ENCODE data around the gene PAK1.

The PAK1 gene

DNA sequence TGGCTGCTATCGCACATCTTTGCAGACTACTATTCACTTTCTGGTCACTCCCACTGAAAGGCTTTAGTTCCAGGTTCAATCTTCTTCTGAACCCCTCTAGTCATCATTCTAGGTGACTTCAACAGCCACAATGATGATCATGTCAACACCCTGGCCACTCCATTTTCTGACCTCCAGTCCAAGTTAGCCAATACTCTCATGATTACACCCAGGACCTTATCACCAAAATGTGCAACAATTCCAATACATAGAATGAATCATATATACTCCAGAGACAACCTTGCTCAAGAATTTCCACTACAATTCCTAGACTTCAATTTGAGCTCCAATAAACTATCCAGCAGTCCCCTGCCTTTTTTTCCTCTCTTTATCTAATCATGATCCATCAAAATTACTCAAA is 70.7 kb downstream of the PAK1 start:
- H3K27me3 ChIP-seq (ENCODE audit: insufficient read depth, low read length) = no peaks in the 10 kb centered on the region
- H3F3A ChIP-seq (ENCODE audit: insufficient read depth, low read length) = no peaks in the 10 kb centered on the region
- H4K20me1 ChIP-seq (ENCODE audit: insufficient read depth, low read length) = no peaks in the 10 kb centered on the region
- no peaks in the 10 kb centered on the region for H3K79me2 ChIP-seq (ENCODE audit: insufficient read depth, low read length)
- H3K4me1 ChIP-seq (ENCODE audit: insufficient read depth, low read length, severe bottlenecking) = no peaks in the 10 kb centered on the region
- no peak overlapping the region for H3K9ac ChIP-seq (ENCODE audit: low read length)
- H3K36me3 ChIP-seq (ENCODE audit: insufficient read depth, low read length) = no peaks in the 10 kb centered on the region
- H2AFZ ChIP-seq (ENCODE audit: low read length) = no peak overlapping the region
- no peak overlapping the region for H3K4me3 ChIP-seq (ENCODE audit: low read depth, low read length, poor library complexity, severe bottlenecking)
- H3K9me2 ChIP-seq (ENCODE audit: low read depth, low read length) = no peaks in the 10 kb centered on the region
- TF ChIP-seq CTCF (IDR thresholded peaks at IDR 0.05; ENCODE audit: low read length) (no peak), EZH2 (IDR thresholded peaks at IDR 0.05; ENCODE audit: borderline replicate concordance, low read length) (no peak)
- H3K4me2 ChIP-seq (ENCODE audit: low read length) = no peak overlapping the region
- H3K27ac ChIP-seq (ENCODE audit: low read depth, low read length, poor library complexity, severe bottlenecking) = no peak overlapping the region
- H3K9me3 ChIP-seq (ENCODE audit: low read length) = no peaks in the 10 kb centered on the region

DNA sequence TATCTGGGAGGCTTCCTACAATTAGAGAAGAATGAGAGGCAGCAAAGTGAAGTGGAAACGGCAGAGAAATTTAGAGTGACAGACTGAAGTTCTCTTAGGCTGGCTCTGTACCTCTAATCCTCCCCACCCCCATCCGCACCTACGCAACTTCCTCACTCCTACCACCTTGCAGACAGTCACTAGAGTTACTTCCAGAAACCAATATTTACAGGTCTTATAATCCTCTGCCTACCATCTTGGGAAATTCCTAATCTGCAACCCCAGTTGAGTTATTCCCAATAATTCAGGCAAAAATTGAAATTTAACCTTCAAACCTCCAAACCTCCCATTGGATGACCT is 71.7 kb downstream of the PAK1 start:
- Histone ChIP-seq H3K4me1 (ENCODE audit: insufficient read depth, low read length, severe bottlenecking) (no peaks in the 10 kb centered on the region), H3K4me2 (ENCODE audit: low read length) (no peak overlapping the region), H3K27ac (ENCODE audit: low read depth, low read length, poor library complexity, severe bottlenecking) (no peak overlapping the region), H3K79me2 (ENCODE audit: insufficient read depth, low read length) (no peaks in the 10 kb centered on the region), H4K20me1 (ENCODE audit: insufficient read depth, low read length) (no peaks in the 10 kb centered on the region), H3K9ac (ENCODE audit: low read length) (no peak overlapping the region), H3K4me3 (ENCODE audit: low read depth, low read length, poor library complexity, severe bottlenecking) (no peak overlapping the region), H3K9me3 (ENCODE audit: low read length) (no peaks in the 10 kb centered on the region), H2AFZ (ENCODE audit: low read length) (no peak overlapping the region), H3F3A (ENCODE audit: insufficient read depth, low read length) (no peaks in the 10 kb centered on the region), H3K27me3 (ENCODE audit: insufficient read depth, low read length) (no peaks in the 10 kb centered on the region), H3K9me2 (ENCODE audit: low read depth, low read length) (no peaks in the 10 kb centered on the region), H3K36me3 (ENCODE audit: insufficient read depth, low read length) (no peaks in the 10 kb centered on the region)
- TF ChIP-seq CTCF (IDR thresholded peaks at IDR 0.05; ENCODE audit: low read length) (no peak), EZH2 (IDR thresholded peaks at IDR 0.05; ENCODE audit: borderline replicate concordance, low read length) (no peak)

DNA sequence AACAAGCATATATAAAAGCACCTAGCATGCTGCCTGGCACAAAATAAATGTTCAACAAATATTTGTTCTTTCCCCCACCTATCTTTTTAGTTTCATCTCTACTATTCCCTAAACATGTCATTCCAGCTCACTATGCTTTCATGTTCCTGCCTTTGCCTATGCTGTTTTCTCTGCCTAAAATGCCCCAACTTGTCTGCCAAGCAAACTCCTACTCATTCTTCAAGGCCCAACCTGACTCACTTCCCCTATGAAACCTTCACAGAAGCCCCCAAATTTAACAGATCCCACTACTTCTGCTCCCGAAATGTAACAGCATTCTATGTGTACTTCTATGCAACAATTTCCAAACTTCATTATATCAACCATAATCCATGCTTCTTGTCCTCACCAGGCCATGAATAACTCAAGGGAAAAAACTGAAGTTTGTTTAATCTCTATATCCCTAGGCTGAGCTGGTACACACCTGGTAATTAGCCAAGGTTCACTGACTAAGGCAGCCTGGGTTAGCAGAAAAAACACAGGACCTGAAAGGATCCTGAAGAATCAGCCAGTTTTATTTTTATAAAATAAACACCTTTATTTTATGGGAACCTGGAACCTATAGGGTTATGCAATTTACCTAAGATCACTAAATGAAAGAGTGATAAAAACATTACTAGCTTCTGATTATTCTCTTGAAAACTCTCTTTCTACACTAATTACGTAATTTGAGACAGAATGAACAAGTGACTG is 72.2 kb downstream of the PAK1 start:
- no peaks in the 10 kb centered on the region for H4K20me1 ChIP-seq (ENCODE audit: insufficient read depth, low read length)

More for the DNA sequence above, 72.2 kb downstream of the PAK1 start:
- no peak overlapping the region for H3K4me3 ChIP-seq (ENCODE audit: low read depth, low read length, poor library complexity, severe bottlenecking)
- H3K27me3 ChIP-seq (ENCODE audit: insufficient read depth, low read length) = no peaks in the 10 kb centered on the region
- H3K9me2 ChIP-seq (ENCODE audit: low read depth, low read length) = no peaks in the 10 kb centered on the region
- no peaks in the 10 kb centered on the region for H3K36me3 ChIP-seq (ENCODE audit: insufficient read depth, low read length)
- no peak overlapping the region for H3K27ac ChIP-seq (ENCODE audit: low read depth, low read length, poor library complexity, severe bottlenecking)
- H3K9ac ChIP-seq (ENCODE audit: low read length) = no peak overlapping the region
- H3K4me2 ChIP-seq (ENCODE audit: low read length) = no peak overlapping the region
- H3K79me2 ChIP-seq (ENCODE audit: insufficient read depth, low read length) = no peaks in the 10 kb centered on the region
- no peaks in the 10 kb centered on the region for H3K9me3 ChIP-seq (ENCODE audit: low read length)
- H3F3A ChIP-seq (ENCODE audit: insufficient read depth, low read length) = no peaks in the 10 kb centered on the region
- TF ChIP-seq CTCF (IDR thresholded peaks at IDR 0.05; ENCODE audit: low read length) (no peak), EZH2 (IDR thresholded peaks at IDR 0.05; ENCODE audit: borderline replicate concordance, low read length) (no peak)
- no peak overlapping the region for H2AFZ ChIP-seq (ENCODE audit: low read length)
- H3K4me1 ChIP-seq (ENCODE audit: insufficient read depth, low read length, severe bottlenecking) = no peaks in the 10 kb centered on the region
